Suprapubic skin (tissue), 4 donors: ENCODE data around the gene CPT1A. TPM values are rescaled to one million over a fixed set of nuclear protein-coding genes. Genes with fewer than 3 reads are reported as not detected.
A peak's percentile ranks its signal among the peaks of the same experiment; 100 is the strongest.

ENCODE experiments used
- DNase-seq, 2 donors: peaks; one replicate each; pipeline ENCODE4 v3.0.0-alpha.2; 2019; ENCODE audit warnings: low spot score in 2 of 2
- H3K27ac ChIP-seq: fragments of 200-600 bp; sonication (generic); one replicate; pipeline ENCODE4 v1.5.1; 2019
- H3K27me3 ChIP-seq: fragments of 200-600 bp; sonication (generic); one replicate; pipeline ENCODE4 v1.5.1; 2019
- H3K36me3 ChIP-seq: fragments of 200-600 bp; sonication (generic); one replicate; pipeline ENCODE4 v1.5.1; 2019
- H3K4me1 ChIP-seq: fragments of 200-600 bp; sonication (generic); one replicate; pipeline ENCODE4 v1.5.1; 2019
- H3K4me3 ChIP-seq: fragments of 200-600 bp; sonication (generic); one replicate; pipeline ENCODE4 v1.5.1; 2019; ENCODE audit warnings: mild to moderate bottlenecking
- H3K9me3 ChIP-seq: fragments of 200-600 bp; sonication (generic); one replicate; pipeline ENCODE4 v1.5.1; 2019
- EP300 ChIP-seq: sonication (generic); formaldehyde crosslinking; IDR thresholded peaks from one replicate; pipeline ENCODE4 v1.6.1; 2017; ENCODE audit warnings: antibody characterized with exemption
- POLR2A ChIP-seq, 2 donors: fragments of 450-650 bp; IDR thresholded peaks; one replicate each; pipeline ENCODE4 v1.6.1; 2017; ENCODE audit warnings: antibody characterized with exemption in 2 of 2, mild to moderate bottlenecking in 2 of 2, moderate library complexity in 2 of 2
- POLR2AphosphoS5 ChIP-seq, 3 donors: sonication (generic); formaldehyde crosslinking; IDR thresholded peaks; one replicate each; pipeline ENCODE4 v1.6.1; 2017; ENCODE audit warnings: antibody characterized with exemption in 3 of 3
- WGBS: methylation state at CpG from one replicate; pipeline ENCODE4 v1.1.5; 2018; 5-methylcytosine and 5-hydroxymethylcytosine counted together
- total RNA-seq, 4 donors: library from RNA; depleted of rRNA; stranded (reverse); fragments of >200 nt; gene quantifications; one replicate each; pipeline ENCODE4 v1.1.0, GENCODE V29; 2016
- TF ChIP-seq, protein P1 (sequence below), 2 donors: fragments of 200-600 bp in 1 of 2; fragments of 450-650 bp in 1 of 2; sonication (generic) in 1 of 2; IDR thresholded peaks; one replicate each; pipeline ENCODE4 v1.5.1; 2016 to 2019; ENCODE audit warnings: antibody characterized with exemption in 2 of 2, mild to moderate bottlenecking in 1 of 2, moderate library complexity in 1 of 2

The CPT1A gene
- total RNA-seq, 4 donors from 2014 or later = 18.5 to 125 (median 38.3) TPM

GRCh38 chr11:68813773-68814172 lies 27.9 kb downstream of the CPT1A start:
- no peak overlapping the region for H3K4me3 ChIP-seq
- 89% methylated on average over 11 of the region's 11 CpGs for WGBS
- TF ChIP-seq POLR2A (IDR thresholded peaks at IDR 0.05) (no peak), POLR2AphosphoS5 (IDR thresholded peaks at IDR 0.05) (no peak), EP300 (no peak)
- TF ChIP-seq, protein P1, sequence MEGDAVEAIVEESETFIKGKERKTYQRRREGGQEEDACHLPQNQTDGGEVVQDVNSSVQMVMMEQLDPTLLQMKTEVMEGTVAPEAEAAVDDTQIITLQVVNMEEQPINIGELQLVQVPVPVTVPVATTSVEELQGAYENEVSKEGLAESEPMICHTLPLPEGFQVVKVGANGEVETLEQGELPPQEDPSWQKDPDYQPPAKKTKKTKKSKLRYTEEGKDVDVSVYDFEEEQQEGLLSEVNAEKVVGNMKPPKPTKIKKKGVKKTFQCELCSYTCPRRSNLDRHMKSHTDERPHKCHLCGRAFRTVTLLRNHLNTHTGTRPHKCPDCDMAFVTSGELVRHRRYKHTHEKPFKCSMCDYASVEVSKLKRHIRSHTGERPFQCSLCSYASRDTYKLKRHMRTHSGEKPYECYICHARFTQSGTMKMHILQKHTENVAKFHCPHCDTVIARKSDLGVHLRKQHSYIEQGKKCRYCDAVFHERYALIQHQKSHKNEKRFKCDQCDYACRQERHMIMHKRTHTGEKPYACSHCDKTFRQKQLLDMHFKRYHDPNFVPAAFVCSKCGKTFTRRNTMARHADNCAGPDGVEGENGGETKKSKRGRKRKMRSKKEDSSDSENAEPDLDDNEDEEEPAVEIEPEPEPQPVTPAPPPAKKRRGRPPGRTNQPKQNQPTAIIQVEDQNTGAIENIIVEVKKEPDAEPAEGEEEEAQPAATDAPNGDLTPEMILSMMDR (IDR thresholded peaks at IDR 0.05) = no peak
- H3K27me3 ChIP-seq = no peaks in the 10 kb centered on the region
- DNase-seq = no peak
- peaks cover 29% of the 10 kb centered on the region for H3K4me1 ChIP-seq
- H3K27ac ChIP-seq = no peak overlapping the region
- peaks cover 21% of the 10 kb centered on the region for H3K36me3 ChIP-seq
- H3K9me3 ChIP-seq = no peaks in the 10 kb centered on the region

DNA sequence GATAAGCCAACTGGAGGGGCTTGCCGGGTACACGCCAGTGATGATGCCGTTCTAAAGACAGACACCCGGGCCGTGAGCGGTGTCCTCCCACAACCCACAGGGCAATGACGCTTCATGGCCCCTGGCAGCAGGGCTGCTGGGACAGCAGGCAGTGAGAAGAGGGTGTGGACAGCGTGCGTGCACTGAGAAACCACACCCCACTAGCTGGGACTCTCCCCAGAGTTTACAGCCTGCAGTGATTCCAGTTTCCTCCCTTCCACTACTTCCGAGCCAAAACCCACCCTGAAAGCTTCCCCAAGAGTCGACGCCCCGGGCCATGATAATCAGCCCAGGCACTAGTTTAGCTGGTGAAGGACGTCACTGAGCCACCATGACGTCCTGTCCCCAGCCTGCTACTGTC lies 29.2 kb downstream of the CPT1A start:
- Histone ChIP-seq H3K27ac (no peak overlapping the region), H3K9me3 (no peaks in the 10 kb centered on the region), H3K4me1 (peaks cover 17% of the 10 kb centered on the region), H3K4me3 (no peak overlapping the region), H3K36me3 (peaks cover 22% of the 10 kb centered on the region), H3K27me3 (no peaks in the 10 kb centered on the region)
- peak in 1 of 2 donors; percentile 76 for DNase-seq
- no peak for TF ChIP-seq POLR2A (IDR thresholded peaks at IDR 0.05)
- TF ChIP-seq EP300 = no peak
- no peak for TF ChIP-seq POLR2AphosphoS5 (IDR thresholded peaks at IDR 0.05)
- TF ChIP-seq, protein P1 (IDR thresholded peaks at IDR 0.05) = no peak
- WGBS = 38% methylated on average over 15 of the region's 15 CpGs

DNA sequence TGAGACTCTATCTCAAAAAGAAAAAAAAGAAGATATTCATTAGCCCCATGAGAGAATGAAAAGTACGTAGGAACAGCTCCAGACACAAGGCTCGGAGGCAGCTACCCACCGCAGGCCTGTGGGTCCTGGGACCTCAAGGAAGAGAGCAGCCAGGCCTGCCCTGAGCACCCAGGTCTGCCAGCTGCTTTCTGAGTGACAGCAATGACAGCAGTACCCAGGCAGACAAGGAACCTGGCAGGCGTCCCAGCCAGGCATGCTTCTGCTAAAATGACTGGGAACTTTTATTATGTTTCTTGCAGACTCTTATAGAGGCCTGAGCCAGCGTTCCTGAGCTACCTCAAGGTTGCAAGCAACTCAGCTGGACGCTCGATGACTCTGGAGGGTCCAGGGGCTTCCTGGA lies 31.6 kb downstream of the CPT1A start:
- 43% methylated on average over 7 of the region's 7 CpGs for WGBS
- H3K36me3 ChIP-seq = peaks cover 35% of the 10 kb centered on the region
- no peak overlapping the region for H3K4me3 ChIP-seq
- no peaks in the 10 kb centered on the region for H3K27me3 ChIP-seq
- no peaks in the 10 kb centered on the region for H3K9me3 ChIP-seq
- no peak for DNase-seq
- TF ChIP-seq POLR2AphosphoS5 (IDR thresholded peaks at IDR 0.05) (no peak), POLR2A (IDR thresholded peaks at IDR 0.05) (no peak), EP300 (no peak)
- TF ChIP-seq, protein P1 (IDR thresholded peaks at IDR 0.05) = no peak
- no peak overlapping the region for H3K27ac ChIP-seq
- peaks cover 14% of the 10 kb centered on the region for H3K4me1 ChIP-seq

GRCh38 chr11:68809506-68809905 lies 32.2 kb downstream of the CPT1A start:
- Histone ChIP-seq H3K4me3 (no peak overlapping the region), H3K9me3 (no peaks in the 10 kb centered on the region), H3K36me3 (peaks cover 35% of the 10 kb centered on the region), H3K27me3 (no peaks in the 10 kb centered on the region), H3K27ac (no peak overlapping the region), H3K4me1 (peaks cover 14% of the 10 kb centered on the region)
- TF ChIP-seq, protein P1 (IDR thresholded peaks at IDR 0.05) = no peak
- TF ChIP-seq POLR2A (IDR thresholded peaks at IDR 0.05) = no peak
- TF ChIP-seq POLR2AphosphoS5 (IDR thresholded peaks at IDR 0.05) = no peak
- no peak for TF ChIP-seq EP300
- no peak for DNase-seq
- 69% methylated on average over 5 of the region's 5 CpGs for WGBS

DNA sequence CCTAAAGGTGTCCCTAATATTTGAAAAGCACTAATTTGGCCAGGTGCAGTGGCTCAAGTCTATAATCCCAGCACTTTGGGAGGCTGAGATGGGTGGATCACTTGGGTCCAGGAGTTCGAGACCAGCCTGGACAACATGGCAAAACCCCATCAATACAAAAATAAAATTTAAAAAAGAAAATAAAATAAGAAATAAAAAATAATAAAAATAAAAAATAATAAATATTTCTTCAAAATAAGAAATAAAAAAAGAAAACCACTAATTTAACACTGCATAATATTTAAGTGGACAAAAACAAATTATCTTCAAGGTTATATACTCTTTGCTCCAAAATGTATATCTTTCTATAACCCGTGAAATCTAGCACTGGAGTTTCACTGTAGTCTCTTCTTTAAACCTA lies 32.9 kb downstream of the CPT1A start:
- Histone ChIP-seq H3K9me3 (no peaks in the 10 kb centered on the region), H3K4me3 (no peak overlapping the region), H3K27ac (no peak overlapping the region), H3K4me1 (peaks cover 14% of the 10 kb centered on the region), H3K36me3 (peaks cover 39% of the 10 kb centered on the region), H3K27me3 (no peaks in the 10 kb centered on the region)
- no peak for DNase-seq
- TF ChIP-seq EP300 = no peak
- no peak for TF ChIP-seq POLR2A (IDR thresholded peaks at IDR 0.05)
- TF ChIP-seq POLR2AphosphoS5 (IDR thresholded peaks at IDR 0.05) = no peak
- TF ChIP-seq, protein P1 (IDR thresholded peaks at IDR 0.05) = no peak
- 98% methylated on average over 2 of the region's 2 CpGs for WGBS
